ENCODE data around the gene TOMM6. TPM values are rescaled to one million over a fixed set of nuclear protein-coding genes. Genes with fewer than 3 reads are reported as not detected.
A peak's percentile ranks its signal among the peaks of the same experiment; 100 is the strongest.
"Not testable (repeated sequence)": the region's sequence is repeated elsewhere in the genome, so short reads cannot be mapped to it uniquely, and the experiment has no call there.

TOMM6 gene
- total RNA-seq, 1 experiment from 2014 or later, result 202 TPM

GRCh38 chr6:41763470-41763869 lies 24.0 kb upstream of the TOMM6 start:
- H3K4me3 Mint-ChIP-seq (ENCODE audit: unreplicated experiment), result no peak overlapping the region
- DNase-seq (ENCODE audit: unreplicated experiment), result no peak
- POLR2A ChIA-PET, result interaction anchor here (1.2 kb wide), 1 partner anchor 12 kb away, joined by 3 read pairs; no protein-coding TSS in a partner anchor
- CTCF ChIA-PET, result interaction anchor here (0.6 to 1.5 kb wide), 3 partner anchors 12 to 58 kb away, joined by 3 to 8 read pairs (median 3); partner anchors contain the start of gene TOMM6
- no peak overlapping the region for H3K27ac Mint-ChIP-seq (ENCODE audit: low read depth, unreplicated experiment)
- intact Hi-C loops (cut with micrococcal nuclease), result no loop called here
- no peaks in the 10 kb centered on the region for H3K9me3 Mint-ChIP-seq (ENCODE audit: unreplicated experiment)
- TF ChIP-seq CTCF (IDR thresholded peaks at IDR 0.05; ENCODE audit: unreplicated experiment), result no peak
- H3K27me3 Mint-ChIP-seq (ENCODE audit: insufficient read depth, unreplicated experiment), result peaks cover 19% of the 10 kb centered on the region
- H3K4me1 Mint-ChIP-seq (ENCODE audit: insufficient read depth, unreplicated experiment), result peaks cover 13% of the 10 kb centered on the region
- no peaks in the 10 kb centered on the region for H3K36me3 Mint-ChIP-seq (ENCODE audit: insufficient read depth, unreplicated experiment)
- no TSS peak for BruUV-seq (replicated peaks)

- intact Hi-C loops (cut with micrococcal nuclease); H3K27me3 Mint-ChIP-seq (ENCODE audit: insufficient read depth, unreplicated experiment); H3K4me3 Mint-ChIP-seq (ENCODE audit: unreplicated experiment); H3K9me3 Mint-ChIP-seq (ENCODE audit: unreplicated experiment); H3K36me3 Mint-ChIP-seq (ENCODE audit: insufficient read depth, unreplicated experiment); H3K27ac Mint-ChIP-seq (ENCODE audit: low read depth, unreplicated experiment); BruUV-seq (replicated peaks): not testable (repeated sequence)
- ChIA-PET POLR2A (interaction anchor here (0.9 to 1.5 kb wide), 3 partner anchors 12 to 25 kb away, joined by 3 to 5 read pairs (median 3); no protein-coding TSS in a partner anchor), CTCF (interaction anchor here (0.6 to 1.2 kb wide), 4 partner anchors 10 to 1317 kb away, joined by 3 to 4 read pairs (median 4); no protein-coding TSS in a partner anchor)
- peaks cover 13% of the 10 kb centered on the region for H3K4me1 Mint-ChIP-seq (ENCODE audit: insufficient read depth, unreplicated experiment)
- DNase-seq (ENCODE audit: unreplicated experiment), result peak; percentile 34
Observed at GRCh38 chr6:41766043-41766664, 21.3 kb upstream of the TOMM6 start.

- POLR2A ChIA-PET, result interaction anchor here (0.6 to 1.5 kb wide), 2 partner anchors 26 to 33 kb away, joined by 3 to 5 read pairs; no protein-coding TSS in a partner anchor
- H3K9me3 Mint-ChIP-seq (ENCODE audit: unreplicated experiment), result no peaks in the 10 kb centered on the region
- peaks cover 9% of the 10 kb centered on the region for H3K36me3 Mint-ChIP-seq (ENCODE audit: insufficient read depth, unreplicated experiment)
- DNase-seq (ENCODE audit: unreplicated experiment), result peak; percentile 86
- intact Hi-C loops (cut with micrococcal nuclease), result no loop called here
- BruUV-seq (replicated peaks), result no TSS peak
- H3K4me1 Mint-ChIP-seq (ENCODE audit: insufficient read depth, unreplicated experiment), result peaks cover 13% of the 10 kb centered on the region
- H3K4me3 Mint-ChIP-seq (ENCODE audit: unreplicated experiment), result no peak overlapping the region
- no peak for TF ChIP-seq CTCF (IDR thresholded peaks at IDR 0.05; ENCODE audit: unreplicated experiment)
- H3K27me3 Mint-ChIP-seq (ENCODE audit: insufficient read depth, unreplicated experiment), result no peaks in the 10 kb centered on the region
- H3K27ac Mint-ChIP-seq (ENCODE audit: low read depth, unreplicated experiment), result no peak overlapping the region
- CTCF ChIA-PET, result interaction anchor here (0.6 to 1.5 kb wide), 6 partner anchors 14 to 318 kb away, joined by 3 to 7 read pairs (median 3); partner anchors contain the start of genes PRICKLE4 and TFEB
Observed at GRCh38 chr6:41767112-41767833, 20.2 kb upstream of the TOMM6 start.

GRCh38 chr6:41768545-41769308 lies 18.8 kb upstream of the TOMM6 start:
- Mint-ChIP-seq H3K27me3 (ENCODE audit: insufficient read depth, unreplicated experiment) (no peaks in the 10 kb centered on the region), H3K4me1 (ENCODE audit: insufficient read depth, unreplicated experiment) (peaks cover 13% of the 10 kb centered on the region), H3K27ac (ENCODE audit: low read depth, unreplicated experiment) (no peak overlapping the region), H3K36me3 (ENCODE audit: insufficient read depth, unreplicated experiment) (peaks cover 15% of the 10 kb centered on the region), H3K9me3 (ENCODE audit: unreplicated experiment) (no peaks in the 10 kb centered on the region), H3K4me3 (ENCODE audit: unreplicated experiment) (no peak overlapping the region)
- POLR2A ChIA-PET, result interaction anchor here (0.7 to 1.4 kb wide), 2 partner anchors 8 to 46 kb away, joined by 3 to 5 read pairs; no protein-coding TSS in a partner anchor
- no TSS peak for BruUV-seq (replicated peaks)
- TF ChIP-seq CTCF (IDR thresholded peaks at IDR 0.05; ENCODE audit: unreplicated experiment), result no peak
- no peak for DNase-seq (ENCODE audit: unreplicated experiment)
- CTCF ChIA-PET, result interaction anchor here (0.6 to 1.5 kb wide), 7 partner anchors 18 to 166 kb away, joined by 3 to 7 read pairs (median 3); partner anchors contain the start of gene TOMM6
- intact Hi-C loops (cut with micrococcal nuclease), result no loop called here
